ENCODE measurements around the gene GNA15.
A peak's percentile ranks its signal among the peaks of the same experiment; 100 is the strongest.

DNA sequence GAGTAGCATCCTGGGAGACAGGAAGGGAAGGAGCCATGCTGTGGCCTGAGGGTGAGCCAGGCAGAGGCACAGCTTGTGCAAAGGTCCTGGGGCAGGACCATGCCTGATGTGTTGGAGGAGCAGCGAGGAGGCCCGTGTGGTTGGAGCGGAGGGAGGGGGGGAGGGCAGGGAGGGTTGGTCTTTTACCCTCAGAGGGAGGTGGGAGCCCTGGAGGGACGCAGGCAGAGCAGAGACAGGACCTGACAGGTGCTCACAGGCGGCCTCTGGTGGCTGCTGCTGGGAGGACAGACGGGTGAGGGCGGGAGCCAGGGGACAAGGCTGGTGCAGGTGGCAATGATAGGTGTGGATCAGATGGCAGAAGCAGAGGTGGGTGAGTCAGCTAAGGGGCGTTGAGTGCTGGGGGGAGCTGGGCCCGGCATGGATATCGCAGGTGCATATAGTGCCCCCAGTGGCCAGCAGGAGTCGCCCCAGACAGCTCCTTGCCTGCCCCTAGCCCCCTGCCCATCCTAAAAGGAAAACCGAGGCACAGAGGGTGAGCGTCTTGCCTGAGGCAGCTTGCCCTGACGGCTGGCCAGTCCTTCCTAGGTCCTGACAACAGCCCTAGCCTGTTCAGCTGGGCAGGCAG lies 9.8 kb upstream of the GNA15 start:
- TF ChIP-seq GABPA (IDR thresholded peaks at IDR 0.05; ENCODE audit: low read depth), result no peak
- TF ChIP-seq, protein P1, sequence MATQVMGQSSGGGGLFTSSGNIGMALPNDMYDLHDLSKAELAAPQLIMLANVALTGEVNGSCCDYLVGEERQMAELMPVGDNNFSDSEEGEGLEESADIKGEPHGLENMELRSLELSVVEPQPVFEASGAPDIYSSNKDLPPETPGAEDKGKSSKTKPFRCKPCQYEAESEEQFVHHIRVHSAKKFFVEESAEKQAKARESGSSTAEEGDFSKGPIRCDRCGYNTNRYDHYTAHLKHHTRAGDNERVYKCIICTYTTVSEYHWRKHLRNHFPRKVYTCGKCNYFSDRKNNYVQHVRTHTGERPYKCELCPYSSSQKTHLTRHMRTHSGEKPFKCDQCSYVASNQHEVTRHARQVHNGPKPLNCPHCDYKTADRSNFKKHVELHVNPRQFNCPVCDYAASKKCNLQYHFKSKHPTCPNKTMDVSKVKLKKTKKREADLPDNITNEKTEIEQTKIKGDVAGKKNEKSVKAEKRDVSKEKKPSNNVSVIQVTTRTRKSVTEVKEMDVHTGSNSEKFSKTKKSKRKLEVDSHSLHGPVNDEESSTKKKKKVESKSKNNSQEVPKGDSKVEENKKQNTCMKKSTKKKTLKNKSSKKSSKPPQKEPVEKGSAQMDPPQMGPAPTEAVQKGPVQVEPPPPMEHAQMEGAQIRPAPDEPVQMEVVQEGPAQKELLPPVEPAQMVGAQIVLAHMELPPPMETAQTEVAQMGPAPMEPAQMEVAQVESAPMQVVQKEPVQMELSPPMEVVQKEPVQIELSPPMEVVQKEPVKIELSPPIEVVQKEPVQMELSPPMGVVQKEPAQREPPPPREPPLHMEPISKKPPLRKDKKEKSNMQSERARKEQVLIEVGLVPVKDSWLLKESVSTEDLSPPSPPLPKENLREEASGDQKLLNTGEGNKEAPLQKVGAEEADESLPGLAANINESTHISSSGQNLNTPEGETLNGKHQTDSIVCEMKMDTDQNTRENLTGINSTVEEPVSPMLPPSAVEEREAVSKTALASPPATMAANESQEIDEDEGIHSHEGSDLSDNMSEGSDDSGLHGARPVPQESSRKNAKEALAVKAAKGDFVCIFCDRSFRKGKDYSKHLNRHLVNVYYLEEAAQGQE (IDR thresholded peaks at IDR 0.05; ENCODE audit: insufficient replicate concordance, low read depth), result no peak
- TF ChIP-seq CTCF (IDR thresholded peaks at IDR 0.05; ENCODE audit: insufficient read depth, low read length), result peak; percentile 77
- TF ChIP-seq SPI1 (IDR thresholded peaks at IDR 0.05; ENCODE audit: borderline replicate concordance, low read depth), result no peak
- TF ChIP-seq POLR2AphosphoS5 (IDR thresholded peaks at IDR 0.05; ENCODE audit: low read depth), result no peak

Data from HL-60 (cell line).